Measurements from ENCODE around the gene SLC2A11.
A peak's percentile ranks its signal among the peaks of the same experiment; 100 is the strongest.

Gene SLC2A11

DNA sequence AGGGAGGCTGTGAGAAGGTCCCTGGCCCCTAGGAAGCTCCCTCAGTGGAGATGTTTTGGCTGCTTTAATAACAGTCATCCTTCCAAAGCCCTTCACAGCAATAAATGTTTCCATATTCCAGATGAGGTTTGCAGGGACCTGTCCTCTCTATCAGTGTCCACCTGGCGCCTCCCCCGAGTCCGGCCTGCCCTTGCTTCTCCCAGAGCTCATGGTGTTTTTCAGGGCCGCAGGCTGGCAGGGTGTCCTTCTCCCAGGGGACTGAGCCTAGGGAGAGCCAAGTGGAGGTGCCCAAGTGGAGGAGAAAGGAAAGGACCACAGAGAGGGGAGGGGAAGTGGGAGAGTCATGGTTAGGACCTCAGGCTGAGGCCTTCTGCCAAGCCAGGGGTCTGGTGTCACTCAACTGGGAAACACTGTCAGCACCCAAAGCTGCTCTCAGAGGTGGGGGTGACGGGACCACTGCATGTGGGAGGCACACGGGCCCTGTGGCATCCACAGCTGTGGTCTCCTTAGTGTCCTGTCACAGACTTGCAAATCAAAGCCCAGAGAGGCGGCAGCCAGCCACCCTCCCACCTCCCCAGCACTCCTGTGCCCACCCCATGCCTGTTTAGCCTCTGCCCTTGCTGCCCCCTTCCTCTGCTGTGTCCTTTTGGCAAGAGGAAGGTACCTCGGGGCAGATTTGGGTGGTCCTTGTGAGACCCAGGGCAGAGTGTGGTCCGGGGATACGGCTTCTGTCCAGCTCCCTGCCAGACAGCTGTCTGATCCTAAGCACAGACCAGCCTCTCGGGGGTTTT, 25.3 kb upstream of the SLC2A11 start:
- DNase-seq, result no peak

DNA sequence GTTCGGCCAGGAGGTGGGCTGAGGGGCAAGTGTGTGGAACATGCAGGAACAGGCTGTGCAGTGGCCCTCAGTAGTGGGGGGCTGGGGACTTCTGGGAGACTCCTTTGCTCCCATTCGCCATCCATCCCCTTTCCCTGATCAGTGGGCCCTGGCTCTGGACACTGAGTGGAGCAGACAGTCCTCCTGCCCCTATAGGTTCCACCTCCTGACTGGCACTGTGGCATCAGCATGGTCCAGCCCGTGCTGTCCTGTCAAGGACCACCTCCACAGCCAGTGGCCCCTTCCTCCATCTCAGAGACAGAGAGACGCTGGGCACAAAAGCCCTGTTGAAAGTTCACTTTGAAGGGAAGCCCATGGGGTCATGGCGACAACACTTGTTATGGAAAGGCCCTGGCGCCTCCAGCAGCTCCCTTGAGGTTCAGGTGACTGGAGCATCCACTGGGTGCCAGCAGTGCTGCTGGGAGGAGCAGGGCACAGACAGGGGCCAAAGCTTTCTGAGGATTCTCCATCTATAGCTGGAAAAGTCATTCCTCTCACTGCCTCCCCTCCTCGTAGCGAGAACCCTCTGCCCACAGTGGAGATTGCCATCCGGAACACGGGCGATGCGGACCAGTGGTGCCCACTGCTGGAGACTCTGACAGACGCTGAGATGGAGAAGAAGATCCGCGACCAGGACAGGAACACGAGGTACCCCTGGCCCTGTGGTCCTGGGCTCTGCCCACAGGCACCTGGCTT, 24.5 kb upstream of the SLC2A11 start:
- no peak for DNase-seq

DNA sequence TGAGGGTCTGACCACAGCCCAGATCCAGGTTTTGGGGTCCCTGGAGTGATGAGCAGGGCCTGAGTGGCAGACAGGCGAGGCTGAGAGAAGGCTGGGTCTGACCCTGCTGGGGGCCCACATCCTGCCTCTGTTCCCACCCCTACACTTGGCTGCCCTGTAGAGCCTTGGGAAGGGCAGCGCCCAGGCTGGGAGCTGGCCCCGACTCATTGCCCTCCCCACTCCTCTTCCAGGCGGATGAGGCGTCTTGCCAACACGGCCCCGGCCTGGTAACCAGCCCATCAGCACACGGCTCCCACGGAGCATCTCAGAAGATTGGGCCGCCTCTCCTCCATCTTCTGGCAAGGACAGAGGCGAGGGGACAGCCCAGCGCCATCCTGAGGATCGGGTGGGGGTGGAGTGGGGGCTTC, 23.8 kb upstream of the SLC2A11 start:
- no peak for DNase-seq

DNA sequence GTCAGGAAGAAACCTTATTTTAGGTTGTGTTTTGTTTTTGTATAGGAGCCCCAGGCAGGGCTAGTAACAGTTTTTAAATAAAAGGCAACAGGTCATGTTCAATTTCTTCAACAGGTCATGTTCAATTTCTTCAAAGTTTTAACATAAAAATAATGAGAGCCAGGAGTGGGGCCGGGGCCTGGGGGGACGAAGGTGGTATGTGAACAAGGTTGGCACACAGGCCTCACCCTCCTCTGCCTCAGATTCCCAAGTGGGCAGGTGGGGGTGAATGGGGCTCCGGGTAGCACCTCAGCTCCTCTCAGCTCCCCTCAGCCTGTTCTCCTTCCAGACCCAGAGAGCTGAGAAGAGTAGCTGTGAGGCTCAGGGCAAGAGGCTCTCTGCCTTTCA, 23.3 kb upstream of the SLC2A11 start:
- no peak for DNase-seq

DNA sequence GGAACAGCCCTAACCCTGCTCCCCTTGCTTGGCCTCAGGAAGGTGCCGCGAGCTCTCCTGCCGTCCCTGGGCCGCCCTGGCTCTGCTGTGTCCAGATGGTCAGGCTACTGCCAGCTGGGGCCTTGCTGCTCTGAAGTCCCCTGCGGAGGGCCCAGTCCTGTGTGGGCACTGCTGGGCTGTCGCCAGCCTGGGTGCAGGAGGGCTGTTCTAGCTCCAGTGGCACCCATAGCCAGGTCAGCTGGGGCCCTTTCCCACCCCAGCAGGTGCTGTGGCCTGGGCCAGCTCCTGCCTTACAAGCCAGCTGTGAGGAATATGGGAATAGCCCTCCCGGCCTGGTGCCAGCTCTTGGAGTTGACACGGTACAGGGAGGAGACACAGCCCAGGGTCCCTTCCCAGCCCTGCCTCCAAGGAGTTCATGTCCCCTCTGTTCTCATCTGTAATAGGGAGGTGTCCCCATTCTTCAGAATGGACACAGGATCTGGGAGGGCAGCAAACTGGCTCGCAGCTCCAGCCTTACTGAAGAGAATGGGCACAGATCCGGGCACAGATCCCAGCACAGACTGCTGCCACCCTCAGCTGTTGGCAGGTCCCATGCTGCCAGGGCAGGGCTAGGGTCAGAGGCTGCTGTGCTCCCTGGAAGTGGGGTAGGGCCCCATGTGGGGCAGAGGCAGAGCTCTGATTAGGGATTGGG, 22.7 kb upstream of the SLC2A11 start:
- no peak for DNase-seq

DNA sequence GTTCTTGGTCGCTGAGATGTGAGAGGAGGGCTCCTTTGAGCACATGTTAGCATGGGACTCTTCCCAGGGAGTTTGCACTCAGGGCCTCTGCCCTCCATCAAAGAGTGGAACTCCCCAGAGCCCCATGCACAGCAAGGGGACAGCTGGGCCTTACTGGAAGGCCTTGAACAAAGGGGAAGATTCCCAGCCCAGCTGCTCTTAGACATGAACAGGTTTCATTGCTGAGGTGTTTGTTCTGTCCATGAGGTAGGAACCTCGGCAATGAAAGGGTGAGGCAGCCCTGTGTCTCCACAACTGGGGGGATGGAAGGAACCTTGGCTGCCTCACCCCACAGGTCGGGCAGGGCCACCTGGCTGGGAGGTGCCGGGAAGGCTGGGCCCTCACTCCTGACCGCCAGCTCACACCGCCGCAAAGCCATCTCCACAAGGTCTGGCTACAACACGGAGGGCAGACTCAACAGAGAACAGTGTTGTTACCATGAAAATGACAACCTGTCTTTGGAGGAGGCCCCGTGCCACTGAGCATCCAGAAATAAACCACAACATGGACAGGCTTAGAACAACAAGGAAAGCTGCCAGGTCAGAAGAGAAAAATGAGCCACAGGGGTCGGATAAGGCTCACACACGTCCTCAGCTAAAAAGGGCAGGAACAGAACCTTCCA, 22.1 kb upstream of the SLC2A11 start:
- no peak for DNase-seq

DNA sequence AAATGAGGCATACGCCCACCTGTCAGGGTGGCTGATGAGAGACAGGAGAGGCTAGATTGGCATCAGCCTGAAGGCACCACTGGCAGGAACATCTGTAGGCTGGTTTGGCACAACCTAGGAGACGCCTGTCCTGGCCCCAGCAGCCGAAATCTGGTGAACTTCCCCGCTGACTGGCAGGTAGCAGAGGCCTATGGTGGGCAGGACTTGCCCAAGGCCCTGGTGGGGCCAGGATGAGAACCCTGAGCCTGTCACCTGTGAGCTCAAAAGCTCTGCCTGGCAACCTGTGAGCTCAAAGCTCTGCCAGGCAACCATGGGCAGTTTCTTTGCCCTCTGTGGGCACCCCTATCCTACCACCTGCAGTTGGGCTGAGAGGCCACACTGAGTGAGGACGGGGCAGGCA, 21.4 kb upstream of the SLC2A11 start:
- no peak for DNase-seq

DNA sequence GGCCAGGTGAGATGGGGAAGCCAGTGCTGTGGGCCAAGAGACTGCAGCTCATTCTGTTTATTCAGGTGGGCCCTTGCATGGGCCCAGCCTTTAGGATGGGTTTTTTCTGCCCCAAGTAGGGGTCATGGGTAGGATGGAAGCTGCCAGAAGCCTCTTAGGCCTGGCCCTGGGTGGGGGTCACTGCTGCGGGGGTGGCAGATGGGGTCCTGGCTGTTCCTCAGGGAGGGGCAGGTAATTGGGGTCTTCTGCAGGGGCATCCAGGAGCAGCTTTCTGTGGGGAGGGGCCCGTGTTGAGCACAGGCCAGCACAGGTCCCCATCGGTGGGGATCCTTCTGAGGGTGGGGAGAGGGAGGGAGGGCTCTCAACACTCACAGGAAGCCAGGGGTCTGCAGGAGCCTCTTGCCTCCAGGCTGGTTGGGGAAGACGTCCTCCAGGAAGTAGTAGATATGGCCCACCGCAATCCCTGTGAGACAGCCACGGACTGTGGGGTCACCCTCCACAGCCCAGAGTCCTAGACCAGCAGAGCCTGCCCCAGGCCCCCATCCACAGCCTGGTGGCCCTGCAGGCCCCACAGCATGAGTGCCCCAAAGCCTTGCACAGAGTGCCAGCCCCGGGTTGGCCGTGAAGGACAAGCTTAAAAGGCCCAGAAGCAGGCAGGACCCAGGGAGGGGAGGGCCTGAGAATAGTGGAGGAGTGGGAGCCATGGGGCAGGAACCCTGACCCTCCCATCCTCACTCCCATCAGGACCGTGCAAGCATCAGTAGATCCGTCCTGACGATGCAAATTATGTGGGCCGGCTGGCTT, 20.8 kb upstream of the SLC2A11 start:
- DNase-seq, result no peak

DNA sequence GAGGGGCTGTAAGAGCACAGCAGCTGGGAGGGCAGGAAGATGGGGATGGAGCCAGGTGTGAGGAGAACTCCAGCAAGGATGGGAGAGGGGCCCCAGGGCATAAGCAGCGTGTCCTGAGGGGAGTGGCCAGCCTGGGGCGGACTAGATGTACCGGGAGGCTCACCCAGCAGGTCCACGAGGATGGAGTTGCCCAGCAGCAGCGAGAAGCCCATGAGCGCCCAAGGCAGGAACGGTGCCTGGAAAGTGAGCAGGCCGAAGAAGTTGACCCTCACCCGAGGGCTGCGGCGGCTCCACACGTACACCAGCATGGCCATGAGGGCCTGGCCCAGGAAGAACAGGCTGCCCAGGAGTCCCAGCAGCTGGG, 20.2 kb upstream of the SLC2A11 start:
- DNase-seq, result no peak

DNA sequence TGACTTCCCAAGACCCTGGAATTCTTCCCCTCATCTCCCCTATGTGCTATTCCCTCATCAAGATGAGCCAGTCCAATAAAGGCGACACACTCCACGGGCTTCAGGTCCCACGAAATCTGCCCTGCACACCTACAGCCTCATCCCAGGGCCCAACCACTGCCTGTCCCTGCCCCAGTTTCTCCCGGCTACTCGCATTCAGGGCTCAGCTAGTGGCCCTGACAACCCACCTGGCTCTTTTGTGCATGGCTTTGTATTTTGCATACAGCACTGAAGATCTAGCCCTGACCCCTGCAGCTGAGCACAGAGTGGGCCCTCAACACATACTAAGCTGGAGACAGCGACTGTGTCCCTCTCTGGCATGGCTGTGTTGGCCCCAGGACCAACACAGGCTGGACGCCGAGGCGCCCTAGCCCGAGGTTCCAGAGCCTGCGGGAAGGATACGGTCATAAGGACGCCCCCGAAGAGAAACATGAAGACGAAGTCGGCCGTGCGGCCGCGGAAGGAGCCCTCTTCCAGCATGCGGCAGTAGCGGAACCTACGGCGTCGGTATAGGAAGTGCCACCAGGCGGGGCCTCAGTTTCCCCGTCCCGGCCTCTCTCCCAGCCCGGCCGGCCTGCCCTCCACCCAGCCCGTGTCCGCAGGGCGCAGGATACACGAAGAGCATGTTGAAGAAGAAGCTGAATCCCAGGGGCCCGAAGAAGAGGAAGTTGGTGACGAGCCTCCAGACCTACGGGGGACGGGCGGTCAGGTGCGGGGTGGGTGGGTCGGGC, 19.6 kb upstream of the SLC2A11 start:
- no peak for DNase-seq

DNA sequence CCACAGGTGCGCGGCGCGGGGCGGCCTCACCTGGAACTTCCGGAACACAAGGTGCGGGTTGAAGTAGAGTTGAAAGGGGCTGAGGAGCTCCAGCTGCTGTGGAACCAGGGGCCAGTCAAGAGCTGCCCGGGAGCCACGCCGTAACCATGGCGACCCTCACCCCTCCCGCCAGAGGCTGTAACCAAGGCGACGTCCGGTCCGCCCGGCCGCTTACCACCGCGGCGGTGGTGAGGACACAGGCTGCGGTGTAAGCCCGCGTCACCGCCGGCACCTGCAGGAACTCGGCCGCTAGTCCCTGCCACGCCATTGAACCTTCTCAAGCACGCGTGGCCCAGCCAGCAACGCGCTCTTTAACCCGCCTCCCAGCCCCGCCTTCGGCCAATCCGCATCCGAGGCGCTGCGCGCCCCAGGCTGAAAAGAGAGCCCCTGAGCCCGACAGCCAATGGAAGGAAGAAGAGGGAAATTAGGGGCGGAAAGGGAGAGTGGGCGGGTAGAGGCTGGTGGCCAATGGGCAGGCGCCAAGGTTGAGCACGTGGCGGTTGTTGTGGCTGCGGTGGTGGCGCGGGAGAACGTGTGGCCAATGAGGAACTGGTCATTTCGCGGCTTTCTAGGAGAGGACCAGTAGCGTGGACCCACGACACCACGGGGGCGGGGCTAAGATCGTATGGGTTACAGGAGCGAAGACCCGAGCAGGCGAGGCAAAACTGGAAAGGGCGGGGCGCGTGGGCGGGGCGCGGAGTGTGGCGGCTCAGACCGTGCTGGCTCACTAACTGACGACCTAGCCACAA, 18.8 kb upstream of the SLC2A11 start, which contains the start of gene DERL3:
DERL3 (minus strand) TSS at position 326 of the 788 bp plus-strand sequence; CDS start at position 307, 19 bp downstream.
- DNase-seq, result peak; percentile 97

DNA sequence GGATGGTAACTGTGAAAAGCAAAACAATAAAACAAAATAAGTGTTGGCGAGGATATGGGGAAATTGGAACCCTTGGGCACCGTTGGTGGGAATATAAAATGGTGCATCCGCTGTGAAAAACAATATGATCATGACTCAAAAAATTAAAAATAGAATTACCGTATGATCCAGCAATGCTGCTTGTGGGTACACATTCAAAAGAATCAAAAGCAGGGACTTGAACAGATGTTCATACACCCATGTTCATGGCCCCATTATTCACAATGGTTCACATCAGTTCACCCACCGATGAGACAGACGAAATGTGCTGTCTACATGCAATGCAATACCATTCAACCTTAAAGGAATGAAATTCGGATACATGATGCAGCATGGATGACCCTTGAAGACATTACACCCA, 17.6 kb upstream of the SLC2A11 start:
- no peak for DNase-seq

DNA sequence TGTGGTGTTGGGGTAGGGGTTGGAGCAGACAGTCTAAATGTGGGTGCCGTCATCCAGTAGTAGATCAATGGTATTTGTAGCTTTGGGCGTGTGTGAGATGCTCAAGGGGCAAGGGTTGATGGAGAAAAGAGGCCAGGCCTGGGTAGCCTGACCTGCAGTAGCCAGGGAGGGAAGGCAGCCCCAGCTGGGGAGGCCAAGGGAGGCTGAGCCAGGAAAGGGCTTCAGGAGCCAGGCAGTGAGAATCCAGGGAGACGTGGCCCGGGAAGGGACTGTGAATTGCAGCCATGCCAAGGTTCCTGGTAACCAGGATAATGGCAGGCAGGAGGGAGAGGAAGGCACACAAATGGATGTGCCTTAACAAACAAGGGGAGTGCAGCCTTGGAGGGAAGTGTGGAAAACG, 16.4 kb upstream of the SLC2A11 start:
- DNase-seq, result no peak

DNA sequence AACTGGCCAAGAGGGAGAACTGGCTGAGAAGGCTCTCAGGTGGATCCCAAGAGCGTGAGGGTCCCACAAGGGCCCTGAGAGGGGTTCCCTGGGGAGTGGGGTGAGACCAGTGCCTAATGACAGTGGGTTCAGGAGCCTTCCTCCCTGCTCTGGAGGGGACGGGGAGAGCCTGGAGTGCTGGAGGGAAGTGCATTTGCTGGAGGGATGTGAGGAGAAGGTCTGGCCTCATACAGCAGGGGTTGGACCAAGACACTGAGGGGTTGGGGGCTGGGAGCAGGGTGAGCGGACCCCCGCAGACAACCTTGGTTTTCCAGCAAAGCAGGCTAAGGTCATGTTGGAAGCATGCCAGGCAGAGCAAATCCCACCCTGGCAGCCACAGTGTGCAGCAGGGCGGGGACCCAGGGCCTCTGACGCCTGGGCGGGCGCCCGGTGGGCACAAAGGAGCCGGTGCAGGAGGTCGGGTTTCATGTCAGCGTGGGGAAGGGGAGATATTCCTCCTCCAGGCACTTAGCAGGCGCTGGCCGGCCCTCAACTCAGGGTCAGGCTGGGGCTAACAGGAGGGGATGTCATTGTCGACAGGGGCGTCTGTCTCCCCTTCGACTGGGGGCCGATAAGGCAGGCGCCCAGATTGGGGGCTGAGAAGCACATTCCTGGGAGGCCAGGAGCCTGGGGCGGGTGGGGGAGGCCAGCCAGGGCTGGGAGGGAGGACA, 15.8 kb upstream of the SLC2A11 start:
- no peak for DNase-seq

DNA sequence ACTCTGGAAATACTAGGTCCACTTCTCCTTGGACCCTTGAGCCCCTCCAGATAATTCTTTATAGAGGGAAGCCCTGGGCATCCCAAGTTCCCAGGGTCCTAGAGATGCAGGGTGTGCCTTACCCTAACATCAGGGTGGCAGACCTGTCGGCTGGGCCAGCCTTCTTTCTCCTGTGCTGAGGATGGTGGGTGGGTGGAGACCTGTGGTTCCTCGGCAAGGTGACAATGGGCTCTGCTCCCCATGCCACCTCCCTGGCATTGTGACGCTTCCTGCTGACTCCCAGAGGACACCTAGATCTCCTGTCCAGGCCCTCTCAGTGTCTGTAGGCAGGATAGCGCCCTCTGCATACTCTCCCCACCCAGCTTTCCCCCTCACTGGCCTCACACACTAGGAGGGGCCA, 15.1 kb upstream of the SLC2A11 start:
- no peak for DNase-seq

DNA sequence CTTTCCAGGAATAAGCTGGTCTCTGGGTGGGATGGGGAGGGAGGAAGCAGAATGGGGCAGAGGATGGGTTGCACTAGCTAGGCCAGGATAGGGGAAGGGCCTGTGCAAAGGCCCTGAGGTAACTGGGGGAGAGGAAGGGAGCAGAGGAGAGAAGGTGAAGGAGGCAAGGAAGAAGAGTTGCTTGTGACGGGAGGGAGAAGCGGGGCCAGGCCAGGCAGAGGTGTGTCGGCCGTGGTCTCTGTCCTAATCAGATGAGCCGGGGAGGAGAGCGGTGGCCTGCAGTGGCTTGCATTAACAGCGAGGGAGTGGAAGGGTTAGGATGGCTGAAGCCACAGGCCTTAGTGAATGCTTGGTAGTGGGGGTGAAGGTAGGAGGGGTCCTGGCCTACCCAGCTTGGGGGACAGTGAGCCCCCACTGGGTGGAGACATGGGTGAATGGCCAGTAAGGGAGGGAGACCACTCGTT, 12.9 kb upstream of the SLC2A11 start:
- DNase-seq, result no peak

DNA sequence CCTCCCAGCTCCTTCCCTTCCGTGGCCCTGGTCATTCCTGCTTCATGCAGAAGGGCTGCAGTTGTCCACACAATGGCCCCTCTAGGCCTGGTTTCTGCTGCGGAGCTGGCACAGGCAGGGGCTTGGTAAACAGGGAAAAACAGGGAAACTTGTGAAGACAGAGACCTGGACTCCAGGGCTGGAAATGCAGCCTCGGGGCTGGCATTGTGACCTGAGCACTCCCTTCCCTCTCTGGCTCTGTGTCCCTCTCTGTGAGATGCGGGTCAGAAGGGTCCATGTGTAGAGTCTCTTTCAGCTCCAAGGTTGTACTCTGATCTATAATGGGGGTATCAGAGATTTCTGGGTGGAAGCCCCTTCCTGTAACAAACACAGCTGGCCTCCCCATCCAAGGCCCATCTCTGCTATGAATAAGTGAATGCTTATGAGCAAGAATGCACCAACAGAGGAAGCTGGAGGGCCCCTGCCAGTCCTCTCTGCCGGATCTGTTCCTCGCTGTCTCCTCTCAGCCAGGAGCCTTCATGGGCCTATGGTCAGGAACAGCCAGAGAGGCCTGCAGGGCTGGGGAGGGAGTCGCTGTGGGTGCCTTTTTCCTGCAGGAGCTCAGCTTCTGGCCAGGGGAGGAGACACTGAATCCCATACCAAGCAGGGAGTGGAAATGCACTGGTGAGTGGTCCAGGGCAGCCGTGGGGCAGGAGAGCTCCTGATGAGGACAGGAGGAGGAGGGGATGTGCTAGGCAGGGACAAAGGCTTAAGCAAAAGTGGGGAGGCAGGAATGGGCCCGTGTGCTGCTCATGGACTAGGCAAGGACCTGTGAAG, 12.2 kb upstream of the SLC2A11 start:
- no peak for DNase-seq

DNA sequence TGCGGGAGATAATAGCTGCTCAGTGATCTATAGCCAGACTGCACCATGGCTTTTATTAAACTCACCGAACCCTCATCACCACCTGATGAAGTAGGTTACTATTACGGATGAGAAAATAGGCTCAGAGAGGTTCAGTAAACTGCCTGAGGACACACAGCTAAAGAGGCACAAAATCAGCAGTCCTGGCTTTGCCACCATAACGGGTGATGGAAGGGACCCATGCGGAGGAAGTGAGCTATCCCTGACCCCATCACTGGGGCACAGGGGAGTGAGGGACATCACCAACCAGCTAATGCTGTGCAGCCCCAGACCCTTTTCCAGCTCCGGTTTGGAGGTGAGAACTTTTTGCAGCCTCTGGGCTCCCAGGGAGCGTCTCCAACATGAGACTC, 11.6 kb upstream of the SLC2A11 start:
- DNase-seq, result no peak

DNA sequence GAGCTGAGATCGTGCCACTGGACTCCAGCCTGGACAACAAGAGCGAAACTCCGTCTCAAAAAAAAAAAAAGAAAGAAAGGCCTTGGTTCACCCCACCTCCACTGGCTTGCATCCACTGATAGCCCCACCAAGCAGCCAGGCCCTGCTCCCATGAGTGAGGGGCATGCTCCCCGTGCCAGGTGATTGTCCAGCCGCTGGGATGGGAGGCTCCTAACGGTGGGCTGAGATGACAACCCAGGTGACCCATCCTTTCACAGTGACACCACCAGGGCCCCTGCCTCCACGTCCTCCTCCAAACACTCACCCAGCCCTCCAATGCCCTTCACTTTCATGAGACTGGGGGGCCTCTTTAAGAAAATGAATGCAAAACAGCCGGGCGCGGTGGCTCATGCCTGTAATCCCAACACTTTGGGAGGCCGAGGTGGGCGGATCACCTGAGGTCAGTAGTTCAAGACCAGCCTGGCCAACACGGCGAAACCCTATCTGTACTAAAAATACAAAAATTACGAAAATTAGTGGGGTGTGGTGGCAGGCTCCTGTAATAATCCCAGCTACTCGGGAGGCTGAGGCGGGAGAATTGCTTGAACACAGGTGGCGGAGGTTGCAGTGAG, 10.3 kb upstream of the SLC2A11 start:
- no peak for DNase-seq

Data from fibroblast of skin of right biceps (primary cell).